ENCODE data around the gene SLC35E2B.

DNA sequence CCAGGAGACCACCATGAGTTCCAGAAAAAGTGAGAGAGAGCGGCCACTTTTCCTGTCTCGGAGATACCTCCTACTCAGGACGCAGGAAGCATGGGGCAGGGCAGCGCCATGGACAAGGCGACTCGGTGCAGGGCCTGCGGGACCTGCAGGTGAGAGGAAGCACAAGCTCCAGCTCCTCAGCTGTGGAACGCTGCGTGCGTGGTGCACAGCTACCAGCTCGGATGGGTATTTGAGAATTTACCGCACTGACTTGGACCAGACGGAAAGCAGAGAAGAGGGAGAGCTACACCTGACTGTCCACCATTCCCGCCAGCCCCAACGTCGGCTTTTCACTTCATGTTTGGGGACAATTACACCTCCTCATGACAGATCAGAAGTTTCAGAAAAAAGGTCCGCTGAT is 39.8 kb upstream of the SLC35E2B start:
- TF ChIP-seq, protein P1, sequence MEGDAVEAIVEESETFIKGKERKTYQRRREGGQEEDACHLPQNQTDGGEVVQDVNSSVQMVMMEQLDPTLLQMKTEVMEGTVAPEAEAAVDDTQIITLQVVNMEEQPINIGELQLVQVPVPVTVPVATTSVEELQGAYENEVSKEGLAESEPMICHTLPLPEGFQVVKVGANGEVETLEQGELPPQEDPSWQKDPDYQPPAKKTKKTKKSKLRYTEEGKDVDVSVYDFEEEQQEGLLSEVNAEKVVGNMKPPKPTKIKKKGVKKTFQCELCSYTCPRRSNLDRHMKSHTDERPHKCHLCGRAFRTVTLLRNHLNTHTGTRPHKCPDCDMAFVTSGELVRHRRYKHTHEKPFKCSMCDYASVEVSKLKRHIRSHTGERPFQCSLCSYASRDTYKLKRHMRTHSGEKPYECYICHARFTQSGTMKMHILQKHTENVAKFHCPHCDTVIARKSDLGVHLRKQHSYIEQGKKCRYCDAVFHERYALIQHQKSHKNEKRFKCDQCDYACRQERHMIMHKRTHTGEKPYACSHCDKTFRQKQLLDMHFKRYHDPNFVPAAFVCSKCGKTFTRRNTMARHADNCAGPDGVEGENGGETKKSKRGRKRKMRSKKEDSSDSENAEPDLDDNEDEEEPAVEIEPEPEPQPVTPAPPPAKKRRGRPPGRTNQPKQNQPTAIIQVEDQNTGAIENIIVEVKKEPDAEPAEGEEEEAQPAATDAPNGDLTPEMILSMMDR (IDR thresholded peaks at IDR 0.05; ENCODE audit: insufficient read depth, low read depth, low read length), result no peak
- TF ChIP-seq EZH2 (IDR thresholded peaks at IDR 0.05; ENCODE audit: insufficient read depth, low read length), result no peak
